HG03571 (cell line): Measurements from ENCODE around the gene NSD1.

Source experiments
- ATAC-seq: cut with Tn5 transposase; IDR thresholded peaks from one replicate; pipeline ENCODE4 v1.9.1; 2021; ENCODE audit not compliant: unreplicated experiment

Gene NSD1

GRCh38 chr5:177319913-177320588 is 186.5 kb downstream of the NSD1 start:
- no peak for ATAC-seq

GRCh38 chr5:177320879-177321278 is 187.3 kb downstream of the NSD1 start:
- no peak for ATAC-seq

- ATAC-seq: no peak
Measured at GRCh38 chr5:177325868-177326381, 192.4 kb downstream of the NSD1 start.

- ATAC-seq: no peak
Measured at GRCh38 chr5:177327539-177328522, 194.3 kb downstream of the NSD1 start.

GRCh38 chr5:177328545-177329231 is 195.1 kb downstream of the NSD1 start:
- ATAC-seq: no peak

GRCh38 chr5:177329883-177330282 is 196.3 kb downstream of the NSD1 start:
- ATAC-seq: no peak

GRCh38 chr5:177330991-177331842 is 197.6 kb downstream of the NSD1 start:
- no peak for ATAC-seq

- no peak for ATAC-seq
Measured at GRCh38 chr5:177332031-177332895, 198.7 kb downstream of the NSD1 start.

- no peak for ATAC-seq
Measured at GRCh38 chr5:177332896-177333260, 199.3 kb downstream of the NSD1 start.

- no peak for ATAC-seq
Measured at GRCh38 chr5:177333420-177334154, 200.0 kb downstream of the NSD1 start.

- ATAC-seq: no peak
Measured at GRCh38 chr5:177334155-177334551, 200.6 kb downstream of the NSD1 start.

GRCh38 chr5:177334781-177335700 is 201.5 kb downstream of the NSD1 start:
- no peak for ATAC-seq

GRCh38 chr5:177335701-177336065 is 202.1 kb downstream of the NSD1 start:
- no peak for ATAC-seq

GRCh38 chr5:177336112-177336511 is 202.5 kb downstream of the NSD1 start:
- no peak for ATAC-seq

- no peak for ATAC-seq
Measured at GRCh38 chr5:177336603-177337494, 203.3 kb downstream of the NSD1 start.

- no peak for ATAC-seq
Measured at GRCh38 chr5:177338251-177339106, 204.9 kb downstream of the NSD1 start.
